Astrocyte of the cerebellum (primary cell): Measurements from ENCODE around the gene MYO18A.

ENCODE experiments used
- DNase-seq: peaks from one replicate; pipeline ENCODE4 v3.0.0-alpha.2; 2011; ENCODE audit warnings: low read depth
- H3K4me3 ChIP-seq: 2 replicates; pipeline ENCODE4 v1.5.1; 2011; ENCODE audit warnings: mild to moderate bottlenecking, low read depth, low read length, moderate library complexity
- in situ Hi-C: cut with HindIII; loops from 2 replicates; pipeline ENCODE4 v1.10.0; 2017; ENCODE audit warnings: low sequenced_read_pairs
- TF ChIP-seq, protein P1 (sequence below): IDR thresholded peaks from 2 replicates; pipeline ENCODE4 v1.5.1; 2012; ENCODE audit warnings: low read length, low read depth, moderate library complexity, mild to moderate bottlenecking; ENCODE audit errors: missing control alignments

MYO18A gene

DNA sequence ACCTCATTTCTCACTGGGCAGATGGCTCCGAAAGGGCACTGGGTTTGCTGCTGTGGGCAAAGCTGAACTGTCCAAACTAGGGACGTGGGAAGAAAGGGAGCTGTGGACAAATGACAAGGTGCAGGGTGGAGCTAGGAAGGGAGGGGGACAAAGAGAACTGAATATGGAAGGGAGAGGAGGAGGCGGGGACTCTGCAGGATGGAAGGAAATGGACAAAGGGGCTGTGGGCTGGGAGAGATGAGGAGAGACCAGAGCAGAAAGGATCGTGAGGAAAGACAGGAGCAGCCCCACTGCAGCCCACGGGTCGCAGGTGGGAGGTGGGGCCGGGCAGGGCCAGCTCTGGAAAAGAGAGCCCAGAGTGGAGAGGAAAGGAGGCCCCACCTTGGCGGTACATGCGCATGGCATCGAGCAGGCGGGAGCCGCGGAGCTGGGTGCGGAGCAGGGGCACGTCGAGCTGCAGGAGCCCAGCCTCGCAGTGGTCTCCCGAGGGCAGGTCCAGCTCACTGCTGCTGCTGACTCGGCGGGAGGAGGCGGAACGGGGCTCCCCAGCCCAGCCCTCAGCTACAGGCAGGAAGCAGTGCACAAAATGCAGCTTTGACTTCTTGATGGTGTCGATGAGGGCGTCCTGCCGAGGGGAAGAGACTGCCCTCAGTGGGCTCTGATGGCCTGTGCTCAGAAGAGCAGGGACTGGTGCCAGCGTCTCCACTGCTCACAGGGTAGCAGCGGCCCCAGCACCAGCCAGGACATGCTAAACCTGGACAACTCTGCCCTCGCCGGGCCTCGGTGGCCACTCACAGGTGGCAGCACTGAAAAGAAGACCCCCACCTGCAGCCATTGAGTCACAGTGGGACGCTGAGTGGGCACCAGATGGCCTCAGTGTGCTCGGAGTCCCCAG lies 70.5 kb downstream of the MYO18A start:
- TF ChIP-seq, protein P1, sequence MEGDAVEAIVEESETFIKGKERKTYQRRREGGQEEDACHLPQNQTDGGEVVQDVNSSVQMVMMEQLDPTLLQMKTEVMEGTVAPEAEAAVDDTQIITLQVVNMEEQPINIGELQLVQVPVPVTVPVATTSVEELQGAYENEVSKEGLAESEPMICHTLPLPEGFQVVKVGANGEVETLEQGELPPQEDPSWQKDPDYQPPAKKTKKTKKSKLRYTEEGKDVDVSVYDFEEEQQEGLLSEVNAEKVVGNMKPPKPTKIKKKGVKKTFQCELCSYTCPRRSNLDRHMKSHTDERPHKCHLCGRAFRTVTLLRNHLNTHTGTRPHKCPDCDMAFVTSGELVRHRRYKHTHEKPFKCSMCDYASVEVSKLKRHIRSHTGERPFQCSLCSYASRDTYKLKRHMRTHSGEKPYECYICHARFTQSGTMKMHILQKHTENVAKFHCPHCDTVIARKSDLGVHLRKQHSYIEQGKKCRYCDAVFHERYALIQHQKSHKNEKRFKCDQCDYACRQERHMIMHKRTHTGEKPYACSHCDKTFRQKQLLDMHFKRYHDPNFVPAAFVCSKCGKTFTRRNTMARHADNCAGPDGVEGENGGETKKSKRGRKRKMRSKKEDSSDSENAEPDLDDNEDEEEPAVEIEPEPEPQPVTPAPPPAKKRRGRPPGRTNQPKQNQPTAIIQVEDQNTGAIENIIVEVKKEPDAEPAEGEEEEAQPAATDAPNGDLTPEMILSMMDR: no peak
- in situ Hi-C loops: no loop called here
- H3K4me3 ChIP-seq: no peak overlapping the region
- DNase-seq: no peak

DNA sequence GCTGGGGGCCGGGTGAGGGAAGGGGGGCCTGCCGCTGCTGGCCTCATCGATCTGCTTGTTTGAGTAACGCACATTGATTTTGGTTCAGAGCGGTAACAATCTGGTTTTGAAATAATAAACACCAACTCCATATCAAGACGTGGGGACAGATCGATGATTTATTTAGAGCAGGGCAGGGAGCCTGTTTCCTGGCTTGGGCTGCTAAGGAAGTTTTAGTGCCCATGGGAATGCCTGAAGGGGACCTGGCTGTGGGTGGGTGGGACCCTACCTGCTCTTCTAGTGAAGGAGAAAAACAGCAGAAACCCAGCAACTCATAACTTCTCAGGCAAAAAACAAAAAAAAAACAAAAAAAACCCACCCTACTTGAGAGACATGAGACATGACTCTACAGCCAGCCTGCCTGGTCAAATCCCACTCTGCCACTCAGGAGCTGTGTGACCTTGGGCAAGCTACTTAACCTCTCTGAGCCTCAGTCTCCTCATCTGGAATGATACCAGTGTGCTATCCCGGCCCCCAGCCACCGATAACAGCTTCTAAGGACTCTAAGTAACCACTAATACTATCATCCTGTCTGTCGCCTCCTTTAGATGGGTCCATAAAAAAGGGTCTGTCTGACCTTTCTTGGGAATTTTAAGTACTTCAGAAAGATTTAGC lies 71.2 kb downstream of the MYO18A start:
- no peak for DNase-seq
- TF ChIP-seq, protein P1: no peak
- no peak overlapping the region for H3K4me3 ChIP-seq
- in situ Hi-C loops: no loop called here

DNA sequence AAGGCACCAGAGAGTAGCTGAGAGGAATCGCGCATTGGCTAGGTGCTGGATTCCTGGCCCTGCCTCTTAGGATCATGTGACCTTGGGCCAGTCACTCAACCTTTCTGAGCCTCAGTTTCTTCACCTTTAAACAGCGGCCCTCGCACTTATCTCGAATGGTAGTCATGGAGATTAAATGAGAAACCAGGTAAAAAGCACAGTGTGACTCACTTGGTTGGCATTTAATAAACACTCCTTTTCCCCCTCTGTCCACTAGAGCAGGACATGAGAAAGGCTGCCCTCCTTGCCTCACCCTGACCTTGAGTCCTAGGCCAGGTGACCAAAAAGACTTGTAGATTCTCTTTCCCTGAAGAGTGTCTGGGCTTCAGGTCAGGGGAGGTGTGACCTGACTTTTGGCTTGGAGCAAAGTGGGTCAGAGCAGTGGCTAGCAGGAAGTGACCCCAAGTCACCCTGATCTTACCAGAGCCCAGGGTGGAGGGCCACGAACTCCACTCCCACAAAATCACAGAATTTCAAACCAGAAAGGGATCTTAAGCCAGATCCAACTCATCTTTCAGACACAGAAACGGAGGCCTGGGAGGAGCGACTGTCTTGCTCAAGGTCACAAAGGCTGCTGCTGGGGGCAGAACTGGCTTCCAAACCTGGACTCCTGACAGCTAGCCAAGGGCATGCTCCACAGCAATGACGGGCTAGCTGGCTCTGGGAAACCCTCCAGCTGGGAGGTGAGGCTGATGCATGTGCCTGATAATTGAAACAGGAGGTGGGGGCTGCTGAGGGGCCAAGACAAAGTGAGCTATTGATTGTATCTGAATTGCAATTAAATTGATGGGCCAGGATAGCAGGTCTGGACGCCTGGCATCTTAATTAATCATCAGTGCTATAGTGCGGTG lies 72.0 kb downstream of the MYO18A start:
- DNase-seq: no peak
- in situ Hi-C loops: no loop called here
- H3K4me3 ChIP-seq: no peak overlapping the region
- TF ChIP-seq, protein P1: peak; percentile 11

DNA sequence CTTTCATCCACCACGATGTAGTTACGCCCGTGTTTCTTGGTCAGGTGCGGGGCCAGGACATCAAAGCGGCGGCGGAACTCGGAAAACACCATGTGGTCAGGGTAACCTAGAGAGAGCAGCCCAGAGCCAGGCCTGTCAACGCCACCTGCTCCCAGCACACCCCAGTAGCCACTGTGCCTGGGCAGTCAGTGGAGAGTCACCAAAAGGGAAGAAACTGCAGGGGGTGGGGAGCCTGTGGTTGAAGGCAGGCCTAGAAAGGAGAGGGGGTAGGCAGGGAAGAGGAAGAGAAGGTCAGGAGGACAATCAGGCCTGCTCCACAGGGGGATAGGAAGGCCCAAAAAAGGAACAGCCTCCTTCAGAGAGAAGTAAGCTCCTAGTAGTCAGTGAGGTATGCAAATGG lies 73.1 kb downstream of the MYO18A start:
- in situ Hi-C loops: no loop called here
- TF ChIP-seq, protein P1: no peak
- no peak overlapping the region for H3K4me3 ChIP-seq
- no peak for DNase-seq

DNA sequence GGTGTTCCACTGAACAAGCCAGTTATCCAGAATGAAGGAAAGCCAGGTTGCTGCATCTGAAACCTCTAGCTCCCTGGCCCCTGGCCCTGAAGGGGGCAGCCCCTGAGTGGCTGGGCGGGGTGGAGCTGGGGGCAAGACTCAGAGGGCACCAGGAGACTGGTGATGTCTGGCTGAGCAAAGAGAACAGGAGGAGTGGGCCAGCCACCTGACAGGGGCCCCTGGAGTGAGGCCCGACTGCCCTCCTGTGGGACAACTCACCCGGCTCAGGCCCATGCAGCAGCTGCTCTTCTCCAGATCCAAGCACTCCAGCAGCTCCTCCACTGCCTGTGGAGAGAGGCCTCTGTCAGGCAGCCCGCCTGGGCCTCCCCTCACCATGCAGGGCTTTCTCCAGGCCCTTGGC lies 76.9 kb downstream of the MYO18A start:
- no peak for DNase-seq
- no peak overlapping the region for H3K4me3 ChIP-seq
- TF ChIP-seq, protein P1: no peak
- in situ Hi-C loops: no loop called here

DNA sequence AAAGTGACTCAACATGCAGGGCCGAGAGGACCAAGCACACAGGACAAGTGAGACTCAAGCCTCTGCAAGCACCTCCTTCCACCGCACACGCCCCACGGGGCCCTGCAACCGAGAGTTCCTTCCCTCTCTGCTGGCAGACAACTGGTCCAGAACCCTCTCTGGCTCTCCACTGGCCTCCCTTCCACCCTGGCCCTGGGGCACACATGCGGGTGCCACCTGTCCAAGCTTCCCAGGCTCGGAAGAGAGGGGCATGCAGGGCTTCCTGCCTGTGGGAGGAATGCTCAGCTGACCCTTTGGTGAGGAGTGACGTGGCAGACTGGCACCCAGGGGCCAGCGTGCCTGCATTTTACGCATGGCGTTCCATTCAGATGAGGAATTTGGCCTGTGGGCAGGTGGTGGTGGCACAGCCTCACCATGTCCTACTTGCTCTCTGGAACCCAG lies 77.4 kb downstream of the MYO18A start:
- H3K4me3 ChIP-seq: no peak overlapping the region
- TF ChIP-seq, protein P1: no peak
- DNase-seq: no peak
- in situ Hi-C loops: no loop called here
